Keratinocyte (primary cell): ENCODE measurements around the gene FIBIN. TPM values are rescaled to one million over a fixed set of nuclear protein-coding genes. Genes with fewer than 3 reads are reported as not detected.

Experiments used
- DNase-seq: peaks from one replicate; pipeline ENCODE4 v3.0.0-alpha.2; 2011; ENCODE audit warnings: low read depth, missing footprints, low spot score
- FAIRE-seq: peaks from 2 replicates; lab custom pipeline; 2011; peaks lifted over from hg19 to GRCh38; lab: Jason Lieb, UNC
- H2AFZ ChIP-seq: 2 replicates; pipeline ENCODE4 v1.6.0; 2012; ENCODE audit warnings: low read length, control low read depth, inconsistent platforms; ENCODE audit not compliant: control insufficient read depth
- H3K27ac ChIP-seq: 2 replicates; pipeline ENCODE4 v1.5.1; 2011; ENCODE audit warnings: low read length; ENCODE audit not compliant: control insufficient read depth, insufficient read depth
- H3K27me3 ChIP-seq: 3 replicates; pipeline ENCODE4 v1.6.0; 2011; ENCODE audit warnings: low read length; ENCODE audit not compliant: control insufficient read depth, insufficient read depth; ENCODE audit errors: extremely low read depth
- H3K36me3 ChIP-seq, 2 experiments: 2 replicates in 1 of 2; 3 replicates in 1 of 2; pipeline ENCODE4 v1.5.1; 2011; ENCODE audit warnings: low read length in 2 of 2, mild to moderate bottlenecking in 1 of 2; ENCODE audit not compliant: control insufficient read depth in 2 of 2, insufficient read depth in 2 of 2; ENCODE audit errors: extremely low read depth in 1 of 2
- H3K4me1 ChIP-seq: 3 replicates; pipeline ENCODE4 v1.5.1; 2011; ENCODE audit warnings: low read length; ENCODE audit not compliant: control insufficient read depth, insufficient read depth; ENCODE audit errors: extremely low read depth
- H3K4me2 ChIP-seq: 3 replicates; pipeline ENCODE4 v1.6.0; 2011; ENCODE audit warnings: low read depth, low read length; ENCODE audit not compliant: control insufficient read depth, insufficient read depth; ENCODE audit errors: extremely low read depth
- H3K4me3 ChIP-seq, 3 experiments: fragments of 200-600 bp in 1 of 3; sonication (generic) in 1 of 3; 2 replicates in 2 of 3; 3 replicates in 1 of 3; pipeline ENCODE4 v1.5.1; 2011 to 2016; ENCODE audit warnings: low read length in 3 of 3, mild to moderate bottlenecking in 3 of 3, control low read depth in 2 of 3, inconsistent platforms in 1 of 3, low read depth in 1 of 3, mixed read lengths in 1 of 3, mixed run types in 1 of 3, moderate library complexity in 1 of 3; ENCODE audit not compliant: control insufficient read depth in 2 of 3, insufficient read depth in 2 of 3; ENCODE audit errors: extremely low read depth in 1 of 3
- H3K79me2 ChIP-seq: 2 replicates; pipeline ENCODE4 v1.6.0; 2012; ENCODE audit warnings: low read length; ENCODE audit not compliant: control insufficient read depth, insufficient read depth
- H3K9ac ChIP-seq: 3 replicates; pipeline ENCODE4 v1.6.0; 2011; ENCODE audit warnings: low read length; ENCODE audit not compliant: control insufficient read depth, insufficient read depth; ENCODE audit errors: extremely low read depth
- H3K9me1 ChIP-seq: 3 replicates; pipeline ENCODE4 v1.6.0; 2011; ENCODE audit warnings: low read length; ENCODE audit not compliant: control insufficient read depth, insufficient read depth; ENCODE audit errors: extremely low read depth
- H3K9me3 ChIP-seq: 2 replicates; pipeline ENCODE4 v1.5.1; 2012; ENCODE audit warnings: low read depth, low read length; ENCODE audit not compliant: control insufficient read depth
- H4K20me1 ChIP-seq: 3 replicates; pipeline ENCODE4 v1.6.0; 2011; ENCODE audit warnings: low read length; ENCODE audit not compliant: control insufficient read depth, insufficient read depth; ENCODE audit errors: extremely low read depth
- CTCF ChIP-seq, 3 experiments: IDR thresholded peaks in 1 of 3; conservative IDR thresholded peaks in 1 of 3; optimal IDR thresholded peaks in 1 of 3; 2 replicates in 2 of 3; 3 replicates in 1 of 3; pipeline versions ENCODE3 to v1.5.1; 2011; ENCODE audit warnings: low read length in 3 of 3, mild to moderate bottlenecking in 3 of 3, moderate library complexity in 2 of 3, control low read depth in 1 of 3, inconsistent platforms in 1 of 3; ENCODE audit not compliant: insufficient read depth in 2 of 3; ENCODE audit errors: extremely low read depth in 1 of 3
- EZH2 ChIP-seq: IDR thresholded peaks from one replicate; pipeline ENCODE4 v1.6.1; 2012; ENCODE audit warnings: inconsistent platforms, mild to moderate bottlenecking, low read length, moderate library complexity
- dilution Hi-C: fragments of 300-500 bp; cut with MboI; formaldehyde crosslinking; loops from one replicate; pipeline ENCODE4 v1.7.0; 2020; ENCODE audit warnings: low sequenced_read_pairs; ENCODE audit not compliant: extremely low pct_ligation_motif_present
- polyA plus RNA-seq, 5 experiments: library from polyadenylated mRNA; depleted of rRNA in 3 of 5; stranded (reverse) in 3 of 5; stranded (forward) in 1 of 5; unstranded in 1 of 5; fragments of >200 nt; gene quantifications; 1 replicate in 1 of 5; 2 replicates in 3 of 5; 3 replicates in 1 of 5; pipeline versions ENCODE4 v1.2.1 to v1.2.3, GENCODE V29; 2011 to 2012; ENCODE audit warnings: missing spikeins in 2 of 5, low read depth in 1 of 5, low replicate concordance in 1 of 5

Gene FIBIN
- polyA plus RNA-seq, 1 donor (not counting 4 experiments of a cell fraction or from before 2014, with no cell fraction given) = 0.30 TPM

- dilution Hi-C loops = no loop called here
- no peak overlapping the region for H3K9ac ChIP-seq
- no peak overlapping the region for H3K4me3 ChIP-seq
- H3K27me3 ChIP-seq = no peaks in the 10 kb centered on the region
- no peaks in the 10 kb centered on the region for H4K20me1 ChIP-seq
- H3K4me1 ChIP-seq = no peaks in the 10 kb centered on the region
- no peak for TF ChIP-seq EZH2
- no peak for TF ChIP-seq CTCF (optimal IDR thresholded peaks at IDR 0.05 in 1 of 3, IDR thresholded peaks at IDR 0.05 in 1 of 3, conservative IDR thresholded peaks at IDR 0.05 in 1 of 3; ENCODE audit: extremely low read depth in 1 of 3, insufficient read depth in 2 of 3, low read length in 3 of 3)
- FAIRE-seq (no peak), DNase-seq (no peak)
- H3K4me2 ChIP-seq = no peak overlapping the region
- H2AFZ ChIP-seq = no peak overlapping the region
- no peak overlapping the region for H3K27ac ChIP-seq
- no peaks in the 10 kb centered on the region for H3K9me1 ChIP-seq
- no peaks in the 10 kb centered on the region for H3K36me3 ChIP-seq
- no peaks in the 10 kb centered on the region for H3K79me2 ChIP-seq
- no peaks in the 10 kb centered on the region for H3K9me3 ChIP-seq
Measured at GRCh38 chr11:26983645-26984044, 10.3 kb upstream of the FIBIN start.

GRCh38 chr11:26985470-26985869, 8.4 kb upstream of the FIBIN start:
- Histone ChIP-seq H3K79me2 (no peaks in the 10 kb centered on the region), H3K27ac (no peak overlapping the region), H3K4me3 (no peak overlapping the region), H3K9me1 (no peaks in the 10 kb centered on the region), H3K36me3 (no peaks in the 10 kb centered on the region), H3K9me3 (no peaks in the 10 kb centered on the region), H3K27me3 (no peaks in the 10 kb centered on the region), H3K4me2 (no peak overlapping the region), H3K9ac (no peak overlapping the region), H3K4me1 (no peaks in the 10 kb centered on the region), H4K20me1 (no peaks in the 10 kb centered on the region), H2AFZ (no peak overlapping the region)
- TF ChIP-seq EZH2 (no peak), CTCF (optimal IDR thresholded peaks at IDR 0.05 in 1 of 3, IDR thresholded peaks at IDR 0.05 in 1 of 3, conservative IDR thresholded peaks at IDR 0.05 in 1 of 3; ENCODE audit: extremely low read depth in 1 of 3, insufficient read depth in 2 of 3, low read length in 3 of 3) (no peak)
- dilution Hi-C loops = no loop called here
- FAIRE-seq (no peak), DNase-seq (no peak)
